Neural progenitor cell (in vitro differentiated cells): ENCODE results near the gene SCN2B. TPM values are rescaled to one million over a fixed set of nuclear protein-coding genes. Genes with fewer than 3 reads are reported as not detected.

Source experiments
- DNase-seq: peaks from one replicate; pipeline ENCODE4 v3.0.0-alpha.2; 2016; ENCODE audit warnings: low spot score
- H2AFZ ChIP-seq: fragments of 200-600 bp; sonication (generic); replicated peaks from 2 replicates; pipeline ENCODE4 v1.6.1; 2016; ENCODE audit warnings: antibody characterized with exemption
- H3F3A ChIP-seq: fragments of 200-600 bp; sonication (generic); 2 replicates; pipeline ENCODE4 v1.6.1; 2016; ENCODE audit warnings: antibody characterized with exemption, low read depth
- H3K27ac ChIP-seq: fragments of 200-600 bp; sonication (generic); 2 replicates; pipeline ENCODE4 v1.5.1; 2016; ENCODE audit warnings: mild to moderate bottlenecking
- H3K27me3 ChIP-seq: fragments of 200-600 bp; sonication (generic); 2 replicates; pipeline ENCODE4 v1.6.1; 2016; ENCODE audit warnings: mild to moderate bottlenecking, moderate library complexity
- H3K36me3 ChIP-seq: fragments of 200-600 bp; sonication (generic); 2 replicates; pipeline ENCODE4 v1.5.1; 2016
- H3K4me1 ChIP-seq: fragments of 200-600 bp; sonication (generic); 2 replicates; pipeline ENCODE4 v1.6.1; 2016; ENCODE audit warnings: mixed run types
- H3K4me2 ChIP-seq: fragments of 200-600 bp; sonication (generic); 2 replicates; pipeline ENCODE4 v1.6.1; 2016
- H3K4me3 ChIP-seq: fragments of 200-600 bp; sonication (generic); 2 replicates; pipeline ENCODE4 v1.5.1; 2016
- H3K79me2 ChIP-seq: fragments of 200-600 bp; sonication (generic); 2 replicates; pipeline ENCODE4 v1.6.1; 2016; ENCODE audit warnings: low read depth
- H3K9ac ChIP-seq: fragments of 200-600 bp; sonication (generic); 2 replicates; pipeline ENCODE4 v1.6.1; 2016
- H3K9me3 ChIP-seq: fragments of 200-600 bp; sonication (generic); 2 replicates; pipeline ENCODE4 v1.5.1; 2016; ENCODE audit warnings: low read depth
- H4K20me1 ChIP-seq: fragments of 200-600 bp; sonication (generic); 2 replicates; pipeline ENCODE4 v1.6.1; 2016; ENCODE audit warnings: low read depth
- H3K27ac Mint-ChIP-seq: 3 replicates; pipeline ENCODE4 v1.8.0; 2021; ENCODE audit warnings: mixed read lengths
- H3K27me3 Mint-ChIP-seq: 2 replicates; pipeline ENCODE4 v1.8.0; 2022; ENCODE audit warnings: low read depth, mild to moderate bottlenecking, inconsistent platforms, moderate library complexity, mixed read lengths; ENCODE audit not compliant: insufficient read depth
- H3K36me3 Mint-ChIP-seq: 3 replicates; pipeline ENCODE4 v1.8.0; 2021; ENCODE audit warnings: mixed read lengths
- H3K4me1 Mint-ChIP-seq: 3 replicates; pipeline ENCODE4 v1.8.0; 2021; ENCODE audit warnings: mixed read lengths
- H3K4me3 Mint-ChIP-seq: 3 replicates; pipeline ENCODE4 v1.8.0; 2021; ENCODE audit warnings: mild to moderate bottlenecking, moderate library complexity, mixed read lengths
- H3K9me3 Mint-ChIP-seq: 3 replicates; pipeline ENCODE4 v1.8.0; 2020; ENCODE audit warnings: mixed read lengths
- EZH2 ChIP-seq: fragments of 200-600 bp; sonication (generic); IDR thresholded peaks from 2 replicates; pipeline ENCODE4 v1.6.1; 2017; ENCODE audit warnings: antibody characterized with exemption, mild to moderate bottlenecking, moderate library complexity
- EZH2phosphoT487 ChIP-seq: fragments of 200-600 bp; sonication (generic); IDR thresholded peaks from 2 replicates; pipeline ENCODE4 v1.6.1; 2017; ENCODE audit warnings: antibody characterized with exemption
- total RNA-seq: library from RNA; depleted of rRNA; stranded (reverse); fragments of >200 nt; gene quantifications from 2 replicates; pipeline ENCODE4 v1.2.3, GENCODE V29; 2015; ENCODE audit warnings: low replicate concordance
- TF ChIP-seq, protein P1 (sequence below): fragments of 200-600 bp; sonication (generic); IDR thresholded peaks from 2 replicates; pipeline ENCODE4 v1.5.1; 2017; ENCODE audit warnings: antibody characterized with exemption, mild to moderate bottlenecking

The SCN2B gene
- total RNA-seq, 1 donor from 2014 or later = 0.15 TPM

GRCh38 chr11:118215765-118216164, 39.3 kb upstream of the SCN2B start:
- no peaks in the 10 kb centered on the region for H3K36me3 Mint-ChIP-seq
- no peaks in the 10 kb centered on the region for H3K36me3 ChIP-seq
- no peak overlapping the region for H3K27ac ChIP-seq
- no peak overlapping the region for H2AFZ ChIP-seq
- no peak overlapping the region for H3K4me3 Mint-ChIP-seq
- H3K79me2 ChIP-seq = no peaks in the 10 kb centered on the region
- no peak overlapping the region for H3K4me3 ChIP-seq
- no peak for TF ChIP-seq EZH2
- TF ChIP-seq, protein P1, sequence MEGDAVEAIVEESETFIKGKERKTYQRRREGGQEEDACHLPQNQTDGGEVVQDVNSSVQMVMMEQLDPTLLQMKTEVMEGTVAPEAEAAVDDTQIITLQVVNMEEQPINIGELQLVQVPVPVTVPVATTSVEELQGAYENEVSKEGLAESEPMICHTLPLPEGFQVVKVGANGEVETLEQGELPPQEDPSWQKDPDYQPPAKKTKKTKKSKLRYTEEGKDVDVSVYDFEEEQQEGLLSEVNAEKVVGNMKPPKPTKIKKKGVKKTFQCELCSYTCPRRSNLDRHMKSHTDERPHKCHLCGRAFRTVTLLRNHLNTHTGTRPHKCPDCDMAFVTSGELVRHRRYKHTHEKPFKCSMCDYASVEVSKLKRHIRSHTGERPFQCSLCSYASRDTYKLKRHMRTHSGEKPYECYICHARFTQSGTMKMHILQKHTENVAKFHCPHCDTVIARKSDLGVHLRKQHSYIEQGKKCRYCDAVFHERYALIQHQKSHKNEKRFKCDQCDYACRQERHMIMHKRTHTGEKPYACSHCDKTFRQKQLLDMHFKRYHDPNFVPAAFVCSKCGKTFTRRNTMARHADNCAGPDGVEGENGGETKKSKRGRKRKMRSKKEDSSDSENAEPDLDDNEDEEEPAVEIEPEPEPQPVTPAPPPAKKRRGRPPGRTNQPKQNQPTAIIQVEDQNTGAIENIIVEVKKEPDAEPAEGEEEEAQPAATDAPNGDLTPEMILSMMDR = no peak
- TF ChIP-seq EZH2phosphoT487 = no peak
- no peaks in the 10 kb centered on the region for H3K9me3 Mint-ChIP-seq
- no peaks in the 10 kb centered on the region for H3K9me3 ChIP-seq
- H4K20me1 ChIP-seq = no peaks in the 10 kb centered on the region
- no peak overlapping the region for H3K27ac Mint-ChIP-seq
- H3K27me3 ChIP-seq = no peaks in the 10 kb centered on the region
- H3K9ac ChIP-seq = no peak overlapping the region
- peaks cover 30% of the 10 kb centered on the region for H3F3A ChIP-seq
- H3K4me1 ChIP-seq = peaks cover 35% of the 10 kb centered on the region
- H3K27me3 Mint-ChIP-seq = peaks cover 5% of the 10 kb centered on the region
- no peak overlapping the region for H3K4me2 ChIP-seq
- peaks cover 21% of the 10 kb centered on the region for H3K4me1 Mint-ChIP-seq
- DNase-seq = no peak

DNA sequence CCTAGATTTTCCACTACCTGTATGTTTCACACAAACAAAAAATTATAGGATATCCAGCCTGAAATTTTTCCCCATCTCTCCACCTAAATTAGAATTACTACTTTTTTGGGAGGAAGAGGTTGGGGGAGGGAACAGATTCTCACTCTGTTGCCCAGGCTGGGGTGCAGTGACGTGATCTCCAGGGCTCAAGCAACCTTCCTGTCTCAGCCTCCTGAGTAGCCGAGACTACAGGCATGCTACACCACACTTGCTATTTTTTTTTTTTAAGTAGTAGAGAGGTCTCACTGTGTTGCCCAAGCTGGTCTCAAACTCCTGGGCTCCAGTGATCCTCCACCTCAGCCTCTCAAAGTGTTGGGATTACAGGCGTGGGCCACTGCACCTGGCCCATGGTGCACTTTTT, 38.8 kb upstream of the SCN2B start:
- Histone ChIP-seq H3K27ac (no peak overlapping the region), H4K20me1 (no peaks in the 10 kb centered on the region), H3K36me3 (no peaks in the 10 kb centered on the region), H3F3A (peaks cover 35% of the 10 kb centered on the region), H3K9ac (no peak overlapping the region), H3K4me1 (peaks cover 40% of the 10 kb centered on the region), H3K27me3 (no peaks in the 10 kb centered on the region), H3K9me3 (no peaks in the 10 kb centered on the region), H3K79me2 (no peaks in the 10 kb centered on the region), H3K4me3 (no peak overlapping the region), H2AFZ (no peak overlapping the region), H3K4me2 (no peak overlapping the region)
- Mint-ChIP-seq H3K4me1 (peaks cover 26% of the 10 kb centered on the region), H3K4me3 (no peak overlapping the region), H3K36me3 (no peaks in the 10 kb centered on the region), H3K27me3 (peaks cover 5% of the 10 kb centered on the region), H3K27ac (no peak overlapping the region), H3K9me3 (no peaks in the 10 kb centered on the region)
- TF ChIP-seq, protein P1 = no peak
- TF ChIP-seq EZH2 (no peak), EZH2phosphoT487 (no peak)
- DNase-seq = no peak

DNA sequence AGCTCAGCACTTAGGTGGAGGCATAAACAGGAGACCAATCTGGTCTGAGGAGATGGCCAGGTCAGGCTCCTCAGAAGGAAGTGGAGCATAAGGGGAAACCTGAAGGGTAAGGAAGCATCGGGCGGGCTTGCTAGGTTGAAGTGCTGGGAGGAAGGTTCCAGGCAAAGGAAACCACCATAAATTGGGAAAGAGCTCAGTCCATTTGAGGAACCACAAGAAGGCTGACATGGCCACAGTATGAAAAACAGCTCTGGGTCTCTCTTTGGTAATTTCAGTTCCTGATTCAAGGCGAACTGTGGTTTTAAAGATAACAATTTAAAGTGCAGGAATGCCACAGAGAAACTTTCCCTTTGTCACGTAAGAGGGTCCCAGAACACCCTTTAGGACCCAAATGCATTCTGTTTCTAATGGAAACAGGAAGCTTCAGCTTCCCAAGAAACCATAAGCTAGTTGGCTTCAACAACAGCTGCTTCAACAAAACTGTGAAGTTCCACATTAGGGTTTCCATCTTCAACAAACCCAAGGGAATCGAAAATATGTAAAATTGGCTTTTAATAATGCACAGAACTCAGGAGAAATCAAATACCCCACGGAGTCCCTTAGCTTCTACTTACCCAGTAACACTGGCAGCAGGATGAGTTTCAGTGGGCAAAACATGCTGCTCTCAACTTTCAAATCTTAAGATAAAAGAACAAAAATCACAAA, 37.9 kb upstream of the SCN2B start:
- peaks cover 40% of the 10 kb centered on the region for H3F3A ChIP-seq
- no peak overlapping the region for H3K9ac ChIP-seq
- H3K4me2 ChIP-seq = no peak overlapping the region
- H3K27me3 Mint-ChIP-seq = peaks cover 6% of the 10 kb centered on the region
- H4K20me1 ChIP-seq = no peaks in the 10 kb centered on the region
- no peak for DNase-seq
- no peaks in the 10 kb centered on the region for H3K9me3 ChIP-seq
- no peaks in the 10 kb centered on the region for H3K9me3 Mint-ChIP-seq
- H3K4me3 ChIP-seq = no peak overlapping the region
- H3K36me3 ChIP-seq = no peaks in the 10 kb centered on the region
- H3K79me2 ChIP-seq = no peaks in the 10 kb centered on the region
- H3K4me1 ChIP-seq = peaks cover 42% of the 10 kb centered on the region
- H3K27ac Mint-ChIP-seq = no peak overlapping the region
- H3K27me3 ChIP-seq = no peaks in the 10 kb centered on the region
- H3K4me3 Mint-ChIP-seq = no peak overlapping the region
- TF ChIP-seq, protein P1 = no peak
- TF ChIP-seq EZH2phosphoT487 (no peak), EZH2 (no peak)
- H2AFZ ChIP-seq = no peak overlapping the region
- no peak overlapping the region for H3K27ac ChIP-seq
- no peaks in the 10 kb centered on the region for H3K36me3 Mint-ChIP-seq
- H3K4me1 Mint-ChIP-seq = peaks cover 26% of the 10 kb centered on the region
